ENCODE data around the gene ANKRD53. TPM values are rescaled to one million over a fixed set of nuclear protein-coding genes. Genes with fewer than 3 reads are reported as not detected.

The ANKRD53 gene
- total RNA-seq, 1 donor from 2014 or later, result 1.1 TPM

GRCh38 chr2:70935468-70936164 lies 42.8 kb upstream of the ANKRD53 start, which contains the start of gene ATP6V1B1:
Gene ATP6V1B1, plus strand, starts transcription at chr2:70935900. Its CDS starts 55 bp downstream, at chr2:70935955.
- peaks cover 6% of the 10 kb centered on the region for H3K27me3 ChIP-seq (ENCODE audit: low read depth)
- no peaks in the 10 kb centered on the region for H3K36me3 ChIP-seq
- no peak within 1 kb of the TSS for H3K27ac ChIP-seq
- ATAC-seq (peak; percentile 42 to 64), DNase-seq (no peak)
- no peaks in the 10 kb centered on the region for H3K4me1 ChIP-seq
- H3K4me3 ChIP-seq, result no peak within 1 kb of the TSS
- intact Hi-C loops (cut with DNase I), result no loop called here
- H3K9me3 ChIP-seq, result no peaks in the 10 kb centered on the region
- TF ChIP-seq CTCF (IDR thresholded peaks at IDR 0.05), result no peak

GRCh38 chr2:70936165-70936978 lies 42.1 kb upstream of the ANKRD53 start:
- ATAC-seq (peak; percentile 46 to 54), DNase-seq (no peak)
- TF ChIP-seq CTCF (IDR thresholded peaks at IDR 0.05), result no peak
- Histone ChIP-seq H3K4me1 (no peaks in the 10 kb centered on the region), H3K9me3 (no peaks in the 10 kb centered on the region), H3K27ac (no peak overlapping the region), H3K27me3 (ENCODE audit: low read depth) (peaks cover 6% of the 10 kb centered on the region), H3K36me3 (no peaks in the 10 kb centered on the region), H3K4me3 (no peak overlapping the region)
- intact Hi-C loops (cut with DNase I), result no loop called here

- DNase-seq (no peak), ATAC-seq (no peak)
- Histone ChIP-seq H3K4me1 (no peaks in the 10 kb centered on the region), H3K9me3 (no peaks in the 10 kb centered on the region), H3K27ac (no peak overlapping the region), H3K27me3 (ENCODE audit: low read depth) (peaks cover 6% of the 10 kb centered on the region), H3K4me3 (no peak overlapping the region), H3K36me3 (no peaks in the 10 kb centered on the region)
- no peak for TF ChIP-seq CTCF (IDR thresholded peaks at IDR 0.05)
- intact Hi-C loops (cut with DNase I), result no loop called here
Observed at GRCh38 chr2:70936979-70937811, 41.2 kb upstream of the ANKRD53 start.

- H3K4me3 ChIP-seq, result no peak overlapping the region
- no peak for TF ChIP-seq CTCF (IDR thresholded peaks at IDR 0.05)
Observed at GRCh38 chr2:70937866-70938585, 40.4 kb upstream of the ANKRD53 start.

GRCh38 chr2:70938586-70938950 lies 39.9 kb upstream of the ANKRD53 start:
- DNase-seq (no peak), ATAC-seq (no peak)
- Histone ChIP-seq H3K9me3 (no peaks in the 10 kb centered on the region), H3K4me1 (no peaks in the 10 kb centered on the region), H3K36me3 (no peaks in the 10 kb centered on the region), H3K27me3 (ENCODE audit: low read depth) (peaks cover 6% of the 10 kb centered on the region), H3K27ac (no peak overlapping the region), H3K4me3 (no peak overlapping the region)
- no peak for TF ChIP-seq CTCF (IDR thresholded peaks at IDR 0.05)
- intact Hi-C loops (cut with DNase I), result no loop called here

More at GRCh38 chr2:70937866-70938585, 40.4 kb upstream of the ANKRD53 start:
- ATAC-seq, result no peak
- Histone ChIP-seq H3K36me3 (no peaks in the 10 kb centered on the region), H3K9me3 (no peaks in the 10 kb centered on the region), H3K27me3 (ENCODE audit: low read depth) (peaks cover 6% of the 10 kb centered on the region), H3K4me1 (no peaks in the 10 kb centered on the region), H3K27ac (no peak overlapping the region)
- DNase-seq, result no peak
- intact Hi-C loops (cut with DNase I), result no loop called here
